AG09319 (cell line): Measurements from ENCODE around the gene LRRC57.
A peak's percentile ranks its signal among the peaks of the same experiment; 100 is the strongest.

Source experiments
- DNase-seq: peaks from one replicate; pipeline ENCODE4 v3.0.0-alpha.2; 2010; ENCODE audit warnings: low read depth; ENCODE audit errors: extremely low read depth
- CTCF ChIP-seq: IDR thresholded peaks from 2 replicates; pipeline ENCODE4 v1.5.1; 2011; ENCODE audit warnings: low read depth, mild to moderate bottlenecking, inconsistent platforms, low read length, moderate library complexity

Gene LRRC57

GRCh38 chr15:42590619-42591237 lies 42.1 kb upstream of the LRRC57 start:
- TF ChIP-seq CTCF: no peak
- DNase-seq: no peak

DNA sequence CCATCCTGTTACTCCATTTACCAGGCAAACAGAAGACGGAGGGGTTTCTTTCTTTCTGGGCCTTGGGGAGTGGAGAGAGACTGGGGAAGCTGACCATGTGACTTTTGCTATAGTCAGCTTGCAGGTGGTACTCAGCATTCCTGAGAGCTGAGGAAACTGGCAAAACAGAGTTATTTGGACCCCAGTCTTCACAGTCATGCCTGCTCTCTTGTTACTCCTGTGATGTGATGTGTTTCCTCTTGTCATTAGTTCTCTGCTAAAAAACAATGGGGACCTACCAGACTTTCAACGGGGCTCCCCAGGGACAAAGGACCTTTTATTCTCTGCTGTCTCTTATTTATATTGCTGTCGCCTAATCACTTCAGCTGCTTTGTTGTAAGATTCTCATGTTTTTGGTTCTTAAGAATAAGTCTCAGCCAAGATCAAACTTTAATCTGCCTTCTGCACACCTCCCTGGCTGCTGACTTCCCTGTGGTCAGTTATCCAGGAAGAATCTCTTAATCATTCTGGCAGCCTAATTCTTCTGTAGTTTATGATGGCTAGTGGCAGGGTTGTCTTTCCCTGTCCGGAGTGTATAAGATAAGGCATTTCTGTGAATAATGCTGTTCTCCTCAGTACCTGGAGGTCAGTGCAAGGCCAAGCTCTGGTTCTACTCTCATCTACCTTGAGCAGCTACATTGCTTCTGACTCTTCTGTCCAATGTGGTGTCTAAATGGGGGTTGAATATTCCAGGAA lies 35.6 kb upstream of the LRRC57 start:
- no peak for DNase-seq
- TF ChIP-seq CTCF: no peak

DNA sequence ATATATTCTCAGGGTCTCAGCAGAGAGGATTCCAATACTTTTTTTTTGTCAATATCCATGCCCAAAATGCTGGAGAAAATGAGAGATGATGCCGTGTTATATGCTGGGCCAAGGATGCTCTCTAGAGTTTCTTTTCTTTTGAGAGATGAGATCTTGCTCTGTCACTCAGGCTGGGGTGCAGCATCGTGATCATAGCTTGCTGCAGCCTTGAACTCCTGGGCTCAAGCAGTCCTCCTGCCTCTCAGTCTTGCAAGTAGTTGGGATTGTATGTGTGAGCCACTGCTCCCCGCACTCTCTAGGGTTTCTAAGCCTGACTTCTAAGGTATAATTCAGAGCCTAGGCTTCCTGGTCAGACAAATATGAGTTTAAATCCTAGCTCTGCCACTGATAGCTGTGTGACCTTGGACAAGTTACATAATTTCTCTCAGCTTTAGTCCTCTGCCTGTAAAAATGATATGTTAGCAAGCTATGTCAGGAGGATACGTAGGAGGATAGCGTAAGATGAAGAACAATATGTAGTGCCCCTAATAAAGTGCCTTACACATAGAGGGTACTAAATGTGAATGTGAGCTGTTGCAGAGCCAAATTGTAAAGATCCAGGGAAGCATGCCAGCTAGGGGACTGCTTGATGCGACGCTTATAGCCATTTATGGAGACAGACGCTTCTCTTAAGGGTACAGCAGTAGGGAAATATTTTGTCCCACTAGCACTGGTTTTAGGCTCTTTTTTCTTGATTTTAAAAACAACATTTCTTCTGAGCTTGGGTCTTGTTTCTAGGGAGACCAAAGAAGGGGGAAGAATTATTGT lies 34.2 kb upstream of the LRRC57 start:
- TF ChIP-seq CTCF: no peak

GRCh38 chr15:42581272-42581730 lies 32.7 kb upstream of the LRRC57 start:
- TF ChIP-seq CTCF: no peak; the same call in 1 of the 2 replicates
- DNase-seq: no peak

More for the DNA sequence above, 34.2 kb upstream of the LRRC57 start:
- no peak for DNase-seq

DNA sequence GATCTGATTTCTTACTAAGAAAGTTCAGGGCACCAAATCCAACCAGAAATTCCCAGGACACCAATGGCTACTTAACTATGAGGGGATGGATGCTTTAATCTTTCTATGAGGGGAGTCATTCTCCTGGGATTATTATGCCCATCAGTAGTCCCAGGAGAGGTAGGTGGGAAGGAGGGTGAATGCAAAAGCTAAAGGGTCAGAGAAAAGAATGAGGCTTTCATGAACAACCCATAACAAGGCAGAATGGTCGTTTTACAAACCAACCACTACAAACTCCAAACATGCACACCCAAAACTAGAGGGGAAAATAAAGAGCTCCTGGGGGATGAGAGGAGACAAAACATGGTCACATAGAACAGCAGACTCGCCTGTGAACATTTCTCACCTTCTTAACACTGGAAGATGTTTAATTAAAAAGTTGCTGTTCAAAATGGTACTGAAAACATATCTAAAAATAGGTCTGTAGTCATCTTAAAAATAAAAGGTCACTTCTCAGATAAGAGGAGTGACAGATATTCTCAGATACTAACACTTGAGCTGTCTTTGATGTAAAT lies 30.5 kb upstream of the LRRC57 start:
- TF ChIP-seq CTCF: no peak
- no peak for DNase-seq

DNA sequence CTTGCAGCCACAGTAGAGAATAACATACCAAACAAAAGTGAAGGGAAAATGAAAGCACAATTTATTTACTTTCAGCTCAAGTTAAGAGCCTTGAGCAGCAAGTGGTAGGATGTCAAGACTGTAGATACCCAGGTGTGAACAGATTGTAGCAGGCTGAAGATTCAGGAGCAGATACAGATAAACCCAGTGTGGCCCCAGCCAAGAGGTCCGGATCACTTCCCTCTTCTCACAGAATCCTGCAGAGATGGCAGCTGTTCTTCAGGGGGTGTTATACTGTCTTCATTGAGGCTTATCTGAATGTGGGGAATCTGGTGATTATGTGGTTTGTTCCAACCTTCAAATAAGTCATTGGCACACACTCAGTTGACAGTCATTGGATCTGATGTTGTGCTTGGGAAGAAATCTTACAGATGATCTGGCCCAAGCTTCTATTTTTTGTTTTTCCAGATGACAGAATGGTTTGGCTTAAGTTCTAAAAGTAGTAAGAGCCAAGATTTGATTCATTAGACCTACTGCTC lies 29.0 kb upstream of the LRRC57 start:
- peak; percentile 63 for DNase-seq
- no peak for TF ChIP-seq CTCF
